ENCODE data around the gene CXCR3. TPM values are rescaled to one million over a fixed set of nuclear protein-coding genes. Genes with fewer than 3 reads are reported as not detected.

CXCR3 gene
- total RNA-seq, 2 experiments from 2014 or later = 19.5 to 22.0 TPM

- CTCF ChIA-PET = no interaction called here
- Histone ChIP-seq H3K4me3 (ENCODE audit: low read length) (no peak overlapping the region), H3K36me3 (ENCODE audit: insufficient read depth, low read length) (peaks cover 45% of the 10 kb centered on the region), H3K27ac (ENCODE audit: low read depth in 1 of 2, low read length in 2 of 2) (no peak overlapping the region), H3K27me3 (ENCODE audit: control insufficient read depth in 1 of 2, insufficient read depth in 2 of 2, low read length in 2 of 2) (no peaks in the 10 kb centered on the region), H3K4me1 (ENCODE audit: insufficient read depth, low read length) (peaks cover 43% of the 10 kb centered on the region), H3K9me3 (ENCODE audit: control insufficient read depth in 1 of 2, insufficient read depth in 1 of 2, low read length in 2 of 2) (no peaks in the 10 kb centered on the region)
- POLR2A ChIA-PET = no interaction called here
- no peak for TF ChIP-seq CTCF (IDR thresholded peaks at IDR 0.05)
- no peak for DNase-seq
- Mint-ChIP-seq H3K9me3 (no peaks in the 10 kb centered on the region), H3K4me1 (ENCODE audit: low read depth) (peaks cover 45% of the 10 kb centered on the region), H3K36me3 (ENCODE audit: low read depth) (peaks cover 88% of the 10 kb centered on the region), H3K27ac (peak overlapping the region; percentile 93), H3K27me3 (no peaks in the 10 kb centered on the region), H3K4me3 (no peak overlapping the region)
- ATAC-seq (ENCODE audit: poor library complexity) = no peak
- intact Hi-C loops (cut with DNase I, micrococcal nuclease) = loop anchor here in 1 of 2 experiments (5.0 kb wide), 1 partner anchor 47 kb away; no protein-coding TSS in a partner anchor
Observed at GRCh38 chrX:71604796-71605568, 13.3 kb downstream of the CXCR3 start.

DNA sequence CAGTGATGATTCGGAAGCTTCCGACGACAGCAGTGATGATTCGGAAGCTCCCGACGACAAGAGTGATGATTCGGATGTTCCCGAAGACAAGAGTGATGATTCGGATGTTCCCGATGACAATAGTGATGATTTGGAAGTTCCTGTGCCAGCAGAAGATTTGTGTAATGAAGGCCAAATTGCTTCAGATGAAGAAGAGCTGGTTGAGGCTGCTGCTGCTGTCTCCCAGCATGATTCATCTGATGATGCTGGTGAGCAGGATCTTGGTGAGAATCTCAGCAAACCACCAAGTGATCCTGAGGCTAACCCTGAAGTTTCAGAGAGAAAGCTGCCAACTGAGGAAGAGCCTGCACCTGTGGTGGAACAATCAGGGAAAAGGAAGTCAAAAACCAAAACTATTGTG lies 14.2 kb downstream of the CXCR3 start:
- Histone ChIP-seq H3K9me3 (ENCODE audit: control insufficient read depth in 1 of 2, insufficient read depth in 1 of 2, low read length in 2 of 2) (no peaks in the 10 kb centered on the region), H3K36me3 (ENCODE audit: insufficient read depth, low read length) (peaks cover 43% of the 10 kb centered on the region), H3K27me3 (ENCODE audit: control insufficient read depth in 1 of 2, insufficient read depth in 2 of 2, low read length in 2 of 2) (no peaks in the 10 kb centered on the region), H3K4me1 (ENCODE audit: insufficient read depth, low read length) (peaks cover 37% of the 10 kb centered on the region), H3K27ac (ENCODE audit: low read depth in 1 of 2, low read length in 2 of 2) (no peak overlapping the region), H3K4me3 (ENCODE audit: low read length) (no peak overlapping the region)
- Mint-ChIP-seq H3K27me3 (no peaks in the 10 kb centered on the region), H3K4me1 (ENCODE audit: low read depth) (peaks cover 41% of the 10 kb centered on the region), H3K4me3 (no peak overlapping the region), H3K9me3 (no peaks in the 10 kb centered on the region), H3K27ac (peak overlapping the region; percentile 93), H3K36me3 (ENCODE audit: low read depth) (peaks cover 86% of the 10 kb centered on the region)
- no peak for TF ChIP-seq CTCF (IDR thresholded peaks at IDR 0.05)
- no peak for ATAC-seq (ENCODE audit: poor library complexity)
- DNase-seq = no peak
- intact Hi-C loops (cut with DNase I, micrococcal nuclease) = no loop called here
- CTCF ChIA-PET = interaction anchor here (0.6 kb wide), 1 partner anchor 55 kb away, joined by 3 read pairs; no protein-coding TSS in a partner anchor
- POLR2A ChIA-PET = no interaction called here

DNA sequence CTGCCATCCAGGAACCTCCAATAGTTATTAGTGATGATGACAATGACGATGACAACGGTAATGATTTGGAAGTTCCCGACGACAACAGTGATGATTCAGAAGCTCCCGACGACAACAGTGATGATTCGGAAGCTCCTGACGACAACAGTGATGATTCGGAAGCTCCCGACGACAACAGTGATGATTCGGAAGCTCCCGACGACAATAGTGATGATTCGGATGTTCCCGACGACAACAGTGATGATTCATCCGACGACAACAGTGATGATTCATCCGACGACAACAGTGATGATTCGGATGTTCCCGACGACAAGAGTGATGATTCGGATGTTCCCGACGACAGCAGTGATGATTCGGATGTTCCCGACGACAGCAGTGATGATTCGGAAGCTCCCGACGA lies 14.7 kb downstream of the CXCR3 start:
- Mint-ChIP-seq H3K36me3 (ENCODE audit: low read depth) (peaks cover 81% of the 10 kb centered on the region), H3K4me1 (ENCODE audit: low read depth) (peaks cover 36% of the 10 kb centered on the region), H3K4me3 (no peak overlapping the region), H3K9me3 (no peaks in the 10 kb centered on the region), H3K27me3 (no peaks in the 10 kb centered on the region), H3K27ac (peak overlapping the region; percentile 93)
- peaks cover 42% of the 10 kb centered on the region for H3K36me3 ChIP-seq (ENCODE audit: insufficient read depth, low read length)
- DNase-seq (peak in 1 of 14 experiments; percentile 28), ATAC-seq (ENCODE audit: poor library complexity) (no peak)
- TF ChIP-seq CTCF (IDR thresholded peaks at IDR 0.05) = no peak
- intact Hi-C loops (cut with DNase I, micrococcal nuclease) = no loop called here
- no peaks in the 10 kb centered on the region for H3K27me3 ChIP-seq (ENCODE audit: control insufficient read depth in 1 of 2, insufficient read depth in 2 of 2, low read length in 2 of 2)
- POLR2A ChIA-PET = no interaction called here
- H3K4me3 ChIP-seq (ENCODE audit: low read length) = no peak overlapping the region
- H3K4me1 ChIP-seq (ENCODE audit: insufficient read depth, low read length) = peaks cover 32% of the 10 kb centered on the region
- H3K27ac ChIP-seq (ENCODE audit: low read depth in 1 of 2, low read length in 2 of 2) = no peak overlapping the region
- no peaks in the 10 kb centered on the region for H3K9me3 ChIP-seq (ENCODE audit: control insufficient read depth in 1 of 2, insufficient read depth in 1 of 2, low read length in 2 of 2)
- CTCF ChIA-PET = interaction anchor here (0.6 kb wide), 1 partner anchor 55 kb away, joined by 3 read pairs; no protein-coding TSS in a partner anchor
